Stomach (tissue), 9 donors: ENCODE data around the gene SLFN12. TPM values are rescaled to one million over a fixed set of nuclear protein-coding genes. Genes with fewer than 3 reads are reported as not detected.

ENCODE experiments used
- DNase-seq, 2 donors: peaks; one replicate each; pipeline versions ENCODE4 v3.0.0 to v3.0.0-alpha.2; 2013 to 2019
- H3K27ac ChIP-seq, 5 donors: fragments of 200-600 bp in 4 of 5; sonication (generic) in 4 of 5; one replicate each; pipeline ENCODE4 v1.5.1; 2013 to 2019; ENCODE audit warnings: mild to moderate bottlenecking in 1 of 5, moderate library complexity in 1 of 5
- H3K27me3 ChIP-seq, 3 donors: fragments of 200-600 bp; sonication (generic); one replicate each; pipeline ENCODE4 v1.5.1; 2017 to 2019; ENCODE audit warnings: mixed run types in 1 of 3
- H3K36me3 ChIP-seq, 4 donors: fragments of 200-600 bp; sonication (generic); 1 replicate in 3 of 4; 2 replicates in 1 of 4; pipeline ENCODE4 v1.5.1; 2016 to 2019
- H3K4me1 ChIP-seq, 4 donors: fragments of 200-600 bp; sonication (generic); one replicate each; pipeline ENCODE4 v1.5.1; 2016 to 2019
- H3K4me3 ChIP-seq, 4 donors: fragments of 200-600 bp; sonication (generic) in 3 of 4; one replicate each; pipeline ENCODE4 v1.5.1; 2016 to 2019; ENCODE audit warnings: mild to moderate bottlenecking in 1 of 4
- H3K9me3 ChIP-seq, 4 donors: fragments of 200-600 bp; sonication (generic); one replicate each; pipeline ENCODE4 v1.5.1; 2016 to 2019
- CTCF ChIP-seq, 7 experiments: fragments of 450-650 bp in 4 of 7; fragments of 200-600 bp in 3 of 7; sonication (generic) in 3 of 7; IDR thresholded peaks; one replicate each; pipeline ENCODE4 v1.5.1; 2016 to 2019; ENCODE audit warnings: antibody characterized with exemption in 7 of 7, control low read depth in 2 of 7, mild to moderate bottlenecking in 1 of 7
- EP300 ChIP-seq: sonication (generic); formaldehyde crosslinking; IDR thresholded peaks from one replicate; pipeline ENCODE4 v1.6.1; 2017; ENCODE audit warnings: antibody characterized with exemption
- POLR2A ChIP-seq, 4 donors: fragments of 450-650 bp; IDR thresholded peaks; one replicate each; pipeline ENCODE4 v1.6.1; 2016; ENCODE audit warnings: antibody characterized with exemption in 4 of 4, control low read depth in 2 of 4, mild to moderate bottlenecking in 1 of 4, moderate library complexity in 1 of 4
- POLR2AphosphoS5 ChIP-seq, 3 donors: sonication (generic); formaldehyde crosslinking; IDR thresholded peaks; one replicate each; pipeline ENCODE4 v1.6.1; 2016; ENCODE audit warnings: antibody characterized with exemption in 3 of 3
- whole genome bisulfite sequencing, 5 donors: extraction: QIAGEN DNeasy Blood & Tissue Kit in 3 of 5; methylation state at CpG; one replicate each; pipeline versions ENCODE4 v1.1.5 to v1.1.7; 2013 to 2018; 5-methylcytosine and 5-hydroxymethylcytosine counted together
- intact Hi-C: fragments of 100-400 bp; cut with DNase I; formaldehyde crosslinking; loops from one replicate; pipeline ENCODE4 v1.15.1; 2023; ENCODE audit warnings: low total_unique reads
- polyA plus RNA-seq, 3 donors: library from polyadenylated mRNA; stranded (reverse); fragments of 200-250 nt; gene quantifications; one replicate each; pipeline ENCODE4 v1.2.3, GENCODE V29; 2013
- total RNA-seq, 5 donors: library from RNA; depleted of rRNA; stranded (reverse); fragments of >200 nt; gene quantifications; one replicate each; pipeline versions ENCODE4 v1.1.0 to v1.2.3, GENCODE V29; 2014 to 2016
- donor health status: healthy with polysubstance abuse.
- donor health status: Bipolar disorder and iron deficiency.
- donor health status: healthy.

Gene SLFN12
- total and polyA plus RNA-seq, 8 donors = 0.85 to 182 (median 6.2) TPM

DNA sequence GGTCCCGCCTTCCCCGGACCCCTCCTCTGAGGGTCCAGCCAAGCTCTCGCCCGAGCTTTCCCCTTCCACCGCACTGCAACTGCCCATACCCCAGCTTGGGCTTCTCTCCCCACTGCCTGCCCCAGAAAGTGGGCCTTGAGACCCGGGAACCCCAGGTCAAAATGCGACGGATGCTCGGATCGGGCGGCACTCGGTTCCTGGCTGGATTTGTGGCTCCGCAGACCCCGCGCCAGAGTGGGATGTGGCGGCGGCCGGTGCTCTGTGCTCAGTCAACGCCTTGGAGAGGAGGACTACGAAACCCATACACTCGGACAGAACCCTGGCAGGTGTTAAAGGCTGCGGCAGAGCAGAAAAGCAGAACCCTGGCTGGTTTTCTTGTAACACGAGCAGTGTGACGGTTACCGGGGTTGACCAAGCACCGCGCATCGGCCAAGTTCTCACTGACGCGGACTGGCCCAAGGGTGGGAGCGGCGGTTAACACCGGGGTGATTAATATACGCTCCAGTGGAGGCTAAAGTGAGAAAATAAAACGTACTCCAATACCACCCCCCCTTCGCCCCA is 17.2 kb upstream of the SLFN12 start:
- no peak for TF ChIP-seq POLR2A (IDR thresholded peaks at IDR 0.05)
- TF ChIP-seq EP300 = no peak
- TF ChIP-seq POLR2AphosphoS5 (IDR thresholded peaks at IDR 0.05) = no peak
- TF ChIP-seq CTCF (IDR thresholded peaks at IDR 0.05) = no peak
- intact Hi-C loops = no loop called here
- Histone ChIP-seq H3K4me1 (peaks cover 0 to 27% (median 19%) of the 10 kb centered on the region in 4 donors), H3K27me3 (peaks cover 0 to 57% (median 0%) of the 10 kb centered on the region in 3 donors), H3K36me3 (peaks cover 0 to 4% (median 0%) of the 10 kb centered on the region in 4 donors), H3K27ac (peak overlapping the region in 2 of 5 donors; percentile 47 to 82), H3K4me3 (peak overlapping the region; percentile 46 to 67 (median 60)), H3K9me3 (no peaks in the 10 kb centered on the region)
- DNase-seq = peak; percentile 30 to 61
- 12 to 24% (median 20%) methylated on average over 31 to 36 of the region's 36 CpGs for WGBS, 5 donors

DNA sequence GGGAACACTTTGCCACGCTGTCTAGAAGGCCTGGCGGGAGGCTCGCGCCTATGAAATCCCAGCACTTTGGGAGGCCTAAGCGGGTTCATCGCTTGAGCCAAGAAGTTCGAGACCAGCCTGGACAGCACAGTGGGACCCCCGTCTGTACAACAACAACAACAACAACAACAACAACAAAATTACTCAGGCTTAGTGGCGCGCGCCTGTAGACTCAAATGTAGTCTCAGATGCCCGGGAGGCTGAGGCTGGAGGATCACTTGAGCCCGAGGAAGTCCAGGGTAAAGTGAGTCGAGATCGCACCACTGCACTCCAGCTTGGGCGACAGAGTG is 16.6 kb upstream of the SLFN12 start:
- 21 to 38% (median 27%) methylated on average over 15 to 16 of the region's 16 CpGs for WGBS, 5 donors
- H3K36me3 ChIP-seq = peaks cover 0 to 5% (median 0%) of the 10 kb centered on the region in 4 donors
- no peak for DNase-seq
- peaks cover 0 to 53% (median 0%) of the 10 kb centered on the region in 3 donors for H3K27me3 ChIP-seq
- H3K4me1 ChIP-seq = peaks cover 0 to 27% (median 19%) of the 10 kb centered on the region in 4 donors
- no peak for TF ChIP-seq POLR2A (IDR thresholded peaks at IDR 0.05)
- no peak for TF ChIP-seq POLR2AphosphoS5 (IDR thresholded peaks at IDR 0.05)
- TF ChIP-seq EP300 = no peak
- TF ChIP-seq CTCF (IDR thresholded peaks at IDR 0.05) = no peak
- no peaks in the 10 kb centered on the region for H3K9me3 ChIP-seq
- peak overlapping the region; percentile 46 to 67 (median 60) for H3K4me3 ChIP-seq
- peak overlapping the region in 3 of 5 donors; percentile 80 to 82 (median 80) for H3K27ac ChIP-seq
- intact Hi-C loops = no loop called here

- 0 to 3% (median 3%) methylated on average over 19 to 44 of the region's 44 CpGs for WGBS, 5 donors
- intact Hi-C loops = no loop called here
Measured at GRCh38 chr17:35448214-35448898, 16.1 kb upstream of the SLFN12 start, which contains the start of gene SLFN13. Gene SLFN13 (minus strand): TSS chr17:35448766. CDS start chr17:35445680, 3,086 bp downstream.

More at GRCh38 chr17:35448214-35448898, 16.1 kb upstream of the SLFN12 start, which contains the start of gene SLFN13:
- H3K4me3 ChIP-seq = peak within 1 kb of the TSS; percentile 46 to 67 (median 60)
- H3K4me1 ChIP-seq = peaks cover 0 to 27% (median 19%) of the 10 kb centered on the region in 4 donors
- peaks cover 0 to 5% (median 0%) of the 10 kb centered on the region in 4 donors for H3K36me3 ChIP-seq
- H3K9me3 ChIP-seq = no peaks in the 10 kb centered on the region
- peaks cover 0 to 53% (median 0%) of the 10 kb centered on the region in 3 donors for H3K27me3 ChIP-seq
- peak within 1 kb of the TSS; percentile 32 to 82 (median 80) for H3K27ac ChIP-seq
- DNase-seq = peak; percentile 87 to 93
- no peak for TF ChIP-seq EP300
- no peak for TF ChIP-seq CTCF (IDR thresholded peaks at IDR 0.05)
- TF ChIP-seq POLR2A (IDR thresholded peaks at IDR 0.05) = no peak
- TF ChIP-seq POLR2AphosphoS5 (IDR thresholded peaks at IDR 0.05) = peak in 2 of 3 donors; percentile 24 to 38
